WTC11 (cell line): Measurements from ENCODE around the gene HSDL1.

Source experiments
- CTCF ChIP-seq: fragments of 200-600 bp; IDR thresholded peaks from 2 replicates; pipeline ENCODE4 v1.8.0; 2022; ENCODE audit warnings: antibody characterized with exemption
- MAX ChIP-seq: sonication (generic); formaldehyde crosslinking; IDR thresholded peaks from 2 replicates; pipeline ENCODE4 v1.8.0; 2022; ENCODE audit warnings: mild to moderate bottlenecking, missing genetic modification reagents

GRCh38 chr16:84138500-84138823 is 6.5 kb downstream of the HSDL1 start:
- TF ChIP-seq CTCF = no peak
- TF ChIP-seq MAX (CRISPR knock-in tag) = no peak
